A549 (cell line): ENCODE results near the gene GNB5. TPM values are rescaled to one million over a fixed set of nuclear protein-coding genes. Genes with fewer than 3 reads are reported as not detected.

Experiments used
- ATAC-seq, 2 experiments: fragments of 200-7000 bp in 1 of 2; fragments of >200 bp in 1 of 2; cut with Nextera tagmentation in 1 of 2; cut with Tn5 transposase in 1 of 2; 3 replicates each; pipeline versions ENCODE4 v1.8.0 to v1.9.1; 2018 to 2020; ENCODE audit warnings: mild to moderate bottlenecking in 1 of 2, moderate library complexity in 1 of 2
- CTCF ChIA-PET: fragments of 300-600 bp; sonication (Branson Sonifier 250); formaldehyde crosslinking; extraction: SDS; loops from one replicate; lab custom pipeline; 2021; ENCODE audit warnings: antibody characterized with exemption, inconsistent platforms; lab: Yijun Ruan, JAX
- POLR2A ChIA-PET: fragments of 350-600 bp; formaldehyde crosslinking; extraction: SDS; loops from one replicate; lab custom pipeline; 2021; ENCODE audit warnings: antibody characterized with exemption, inconsistent platforms; lab: Yijun Ruan, JAX
- DNase-seq, 2 experiments: peaks; one replicate each; pipeline versions ENCODE4 v3.0.0 to v3.0.0-alpha.2; 2011 to 2016; ENCODE audit warnings: low read depth in 1 of 2, low spot score in 1 of 2
- FAIRE-seq: peaks from 2 replicates; lab custom pipeline; 2011; peaks lifted over from hg19 to GRCh38; lab: Jason Lieb, UNC
- H3K27ac ChIP-seq, 2 experiments: fragments of >200 bp; sonication (Bioruptor Twin); formaldehyde crosslinking; 3 replicates each; pipeline ENCODE4 v1.5.1; 2016 to 2017
- H3K4me1 ChIP-seq: fragments of >200 bp; sonication (Bioruptor Twin); formaldehyde crosslinking; 3 replicates; pipeline ENCODE4 v1.6.1; 2016
- H3K4me2 ChIP-seq: fragments of >200 bp; sonication (Bioruptor Twin); formaldehyde crosslinking; 3 replicates; pipeline ENCODE4 v1.6.1; 2016
- H3K4me3 ChIP-seq: fragments of >200 bp; sonication (Bioruptor Twin); formaldehyde crosslinking; 3 replicates; pipeline ENCODE4 v1.5.1; 2016
- H3K9me3 ChIP-seq: fragments of >200 bp; sonication (Bioruptor Twin); formaldehyde crosslinking; 3 replicates; pipeline ENCODE4 v1.6.1; 2016
- BCL3 ChIP-seq: fragments of >200 bp; sonication (Bioruptor Twin); formaldehyde crosslinking; IDR thresholded peaks from 3 replicates; pipeline ENCODE4 v1.6.1; 2016
- CEBPB ChIP-seq, 2 experiments: fragments of >200 bp in 1 of 2; sonication (Bioruptor Twin) in 1 of 2; formaldehyde crosslinking in 1 of 2; IDR thresholded peaks; 2 replicates each; pipeline ENCODE4 v1.6.1; 2012 to 2016
- CHD2 ChIP-seq: fragments of 150-350 bp; IDR thresholded peaks from 2 replicates; pipeline ENCODE4 v1.6.1; 2014; ENCODE audit warnings: low read length; ENCODE audit not compliant: partially characterized antibody
- CHD4 ChIP-seq: fragments of 200-600 bp; sonication (generic); IDR thresholded peaks from 2 replicates; pipeline ENCODE4 v1.6.1; 2016; ENCODE audit warnings: antibody characterized with exemption, mild to moderate bottlenecking, borderline replicate concordance
- EHMT2 ChIP-seq: fragments of 200-600 bp; sonication (generic); IDR thresholded peaks from 2 replicates; pipeline ENCODE4 v1.6.1; 2016; ENCODE audit warnings: antibody characterized with exemption, low read depth, mild to moderate bottlenecking, moderate library complexity
- EP300 ChIP-seq, 2 experiments: fragments of >200 bp; sonication (Bioruptor Twin); formaldehyde crosslinking; IDR thresholded peaks; 2 replicates in 1 of 2; 3 replicates in 1 of 2; pipeline ENCODE4 v1.6.1; 2016 to 2017
- ESRRA ChIP-seq: fragments of 150-350 bp; IDR thresholded peaks from 2 replicates; pipeline ENCODE4 v1.6.1; 2014; ENCODE audit warnings: mild to moderate bottlenecking, low read length, borderline replicate concordance
- GATA3 ChIP-seq: IDR thresholded peaks from 2 replicates; pipeline ENCODE4 v1.6.1; 2012; ENCODE audit warnings: borderline replicate concordance
- HES2 ChIP-seq: fragments of >200 bp; sonication (Bioruptor Twin); formaldehyde crosslinking; IDR thresholded peaks from 2 replicates; pipeline ENCODE4 v1.6.1; 2016
- HEYL ChIP-seq: fragments of 250-450 bp; sonication (Bioruptor Pico); IDR thresholded peaks from 2 replicates; pipeline ENCODE4 v1.8.0; 2021; ENCODE audit warnings: mild to moderate bottlenecking, moderate library complexity
- HOXB13 ChIP-seq: fragments of 250-450 bp; sonication (Bioruptor Pico); IDR thresholded peaks from 2 replicates; pipeline ENCODE4 v1.5.0; 2020; ENCODE audit warnings: low read depth, mild to moderate bottlenecking, moderate library complexity
- HOXB5 ChIP-seq: fragments of 250-450 bp; sonication (Bioruptor Pico); IDR thresholded peaks from 2 replicates; pipeline ENCODE4 v1.5.0; 2020; ENCODE audit warnings: mild to moderate bottlenecking, moderate library complexity
- KDM5A ChIP-seq: fragments of 200-600 bp; sonication (generic); IDR thresholded peaks from 2 replicates; pipeline ENCODE4 v1.6.1; 2016; ENCODE audit warnings: antibody characterized with exemption, mild to moderate bottlenecking
- MAX ChIP-seq: IDR thresholded peaks from 2 replicates; pipeline ENCODE4 v1.6.1; 2012
- MYC ChIP-seq: IDR thresholded peaks from 2 replicates; pipeline ENCODE4 v1.6.1; 2012; ENCODE audit warnings: mild to moderate bottlenecking, inconsistent platforms, low read length, improper control_type of control experiment, borderline replicate concordance
- PHF8 ChIP-seq: fragments of 200-600 bp; sonication (generic); IDR thresholded peaks from 2 replicates; pipeline ENCODE4 v1.6.1; 2016; ENCODE audit warnings: low read depth, mild to moderate bottlenecking, antibody characterized with exemption, moderate library complexity, borderline replicate concordance
- POLR2A ChIP-seq: IDR thresholded peaks from 2 replicates; pipeline ENCODE4 v1.6.1; 2012; ENCODE audit warnings: mild to moderate bottlenecking, low read length
- RAD21 ChIP-seq, 2 experiments: fragments of >200 bp in 1 of 2; sonication (Bioruptor Twin) in 1 of 2; formaldehyde crosslinking in 1 of 2; IDR thresholded peaks in 1 of 2; conservative IDR thresholded peaks in 1 of 2; 2 replicates in 1 of 2; 3 replicates in 1 of 2; pipeline ENCODE4 v1.6.1; 2012 to 2018; ENCODE audit warnings: inconsistent platforms in 1 of 2
- RARB ChIP-seq: fragments of 250-450 bp; sonication (Bioruptor Pico); IDR thresholded peaks from 2 replicates; pipeline ENCODE4 v1.8.0; 2021; ENCODE audit warnings: mild to moderate bottlenecking, moderate library complexity
- RNF2 ChIP-seq: fragments of 200-600 bp; sonication (generic); IDR thresholded peaks from 2 replicates; pipeline ENCODE4 v1.6.1; 2016; ENCODE audit warnings: low read depth, mild to moderate bottlenecking, antibody characterized with exemption, moderate library complexity, borderline replicate concordance
- TP53 ChIP-seq: fragments of 250-450 bp; sonication (Bioruptor Pico); IDR thresholded peaks from 2 replicates; pipeline ENCODE4 v1.5.0; 2021; ENCODE audit warnings: mild to moderate bottlenecking, moderate library complexity
- USF2 ChIP-seq: fragments of 450-650 bp; IDR thresholded peaks from 2 replicates; pipeline ENCODE4 v1.6.1; 2014; ENCODE audit warnings: antibody characterized with exemption
- ZC3H11A ChIP-seq: fragments of 450-650 bp; IDR thresholded peaks from 2 replicates; pipeline ENCODE4 v1.6.1; 2014; ENCODE audit warnings: antibody characterized with exemption, mild to moderate bottlenecking
- WGBS: methylation state at CpG from one replicate; pipeline ENCODE4 v1.1.6; 2017; ENCODE audit errors: missing lambda C conversion rate; 5-methylcytosine and 5-hydroxymethylcytosine counted together
- polyA plus RNA-seq, 4 experiments: library from polyadenylated mRNA; depleted of rRNA in 3 of 4; stranded (reverse); fragments of >200 nt; fragmentation: RNase III in 1 of 4; extraction: RNeasy Plus Mini Kit Qiagen cat#74134 plus additional on column Dnase treatment in 1 of 4; gene quantifications; 2 replicates in 3 of 4; 3 replicates in 1 of 4; pipeline ENCODE4 v1.2.3, GENCODE V29; 2011 to 2017

Gene GNB5
- polyA plus RNA-seq, 2 of the 4 experiments (the other 2 are of a cell fraction), result 57.2 to 67.5 TPM

- Histone ChIP-seq H3K9me3 (no peaks in the 10 kb centered on the region), H3K27ac (no peak overlapping the region), H3K4me3 (no peak overlapping the region), H3K4me2 (no peak overlapping the region), H3K4me1 (0 out of 3 replicates have a peak, but pooled peaks cover 4% of the 10 kb centered on the region)
- DNase-seq (no peak), FAIRE-seq (no peak), ATAC-seq (no peak)
- WGBS, result 90% methylated on average over 4 of the region's 4 CpGs
- ChIA-PET CTCF (interaction anchor here (0.9 to 3.6 kb wide), 4 partner anchors 10 to 346 kb away, joined by 3 to 15 read pairs (median 4); no protein-coding TSS in a partner anchor), POLR2A (no interaction called here)
- TF ChIP-seq KDM5A (no peak), BCL3 (no peak), RARB (CRISPR knock-in tag) (no peak), HOXB13 (CRISPR knock-in tag) (no peak), HEYL (CRISPR knock-in tag) (no peak), ESRRA (no peak), TP53 (CRISPR knock-in tag) (no peak), ZC3H11A (no peak), EP300 (IDR thresholded peaks at IDR 0.05) (no peak)
Observed at GRCh38 chr15:52233405-52233804, 42.2 kb upstream of the GNB5 start.

- ChIA-PET CTCF (interaction anchor here (1.5 to 3.6 kb wide), 2 partner anchors 49 to 345 kb away, joined by 4 to 15 read pairs; no protein-coding TSS in a partner anchor), POLR2A (no interaction called here)
- Histone ChIP-seq H3K4me2 (no peak overlapping the region), H3K9me3 (no peaks in the 10 kb centered on the region), H3K4me3 (no peak overlapping the region), H3K27ac (no peak overlapping the region)
- WGBS, result 63% methylated on average over 1 of the region's 1 CpG
- FAIRE-seq, result no peak
- no peak for TF ChIP-seq GATA3
- TF ChIP-seq MAX, result no peak
- TF ChIP-seq POLR2A, result no peak
- TF ChIP-seq PHF8, result no peak
- no peak for TF ChIP-seq KDM5A
- TF ChIP-seq MYC, result no peak
- TF ChIP-seq ESRRA, result no peak
- TF ChIP-seq HES2, result no peak
- no peak for TF ChIP-seq HOXB5
- no peak for TF ChIP-seq EHMT2
- TF ChIP-seq CHD4, result no peak
- TF ChIP-seq, all 56 proteins: peak for 0
- DNase-seq, result no peak
- no peak for ATAC-seq
- H3K4me1 ChIP-seq, result 0 out of 3 replicates have a peak, but pooled peaks cover 4% of the 10 kb centered on the region
Observed at GRCh38 chr15:52232327-52232726, 41.1 kb upstream of the GNB5 start.

- no peak overlapping the region for H3K27ac ChIP-seq
- H3K9me3 ChIP-seq, result no peaks in the 10 kb centered on the region
- H3K4me3 ChIP-seq, result no peak overlapping the region
- TF ChIP-seq CHD4 (no peak), CHD2 (no peak), TP53 (CRISPR knock-in tag) (no peak)
- CTCF ChIA-PET, result interaction anchor here (1.2 to 7.3 kb wide), 3 partner anchors 9 to 77 kb away, joined by 3 to 90 read pairs (median 15); no protein-coding TSS in a partner anchor
- no peak overlapping the region for H3K4me2 ChIP-seq
- H3K4me1 ChIP-seq, result 0 out of 3 replicates have a peak, but pooled peaks cover 4% of the 10 kb centered on the region
- ATAC-seq (no peak), DNase-seq (no peak), FAIRE-seq (no peak)
- POLR2A ChIA-PET, result interaction anchor here (1.0 kb wide), 1 partner anchor 51 kb away, joined by 4 read pairs; no protein-coding TSS in a partner anchor
- WGBS, result 84% methylated on average over 1 of the region's 1 CpG
Observed at GRCh38 chr15:52230073-52230472, 38.9 kb upstream of the GNB5 start.

- 72% methylated on average over 8 of the region's 8 CpGs for WGBS
- 0 out of 3 replicates have a peak, but pooled peaks cover 4% of the 10 kb centered on the region for H3K4me1 ChIP-seq
- no peaks in the 10 kb centered on the region for H3K9me3 ChIP-seq
- POLR2A ChIA-PET, result interaction anchor here (0.7 kb wide), 1 partner anchor 132 kb away, joined by 3 read pairs; no protein-coding TSS in a partner anchor
- H3K27ac ChIP-seq, result no peak overlapping the region
- no peak for TF ChIP-seq RNF2
- peak in 1 of 2 experiments; percentile 42; a peak in 1 of 4 replicates for TF ChIP-seq CEBPB (IDR thresholded peaks at IDR 0.05)
- no peak for TF ChIP-seq HOXB13 (CRISPR knock-in tag)
- TF ChIP-seq USF2, result no peak
- TF ChIP-seq RAD21 (conservative IDR thresholded peaks at IDR 0.05 in 1 of 2, IDR thresholded peaks at IDR 0.05 in 1 of 2), result no peak
- FAIRE-seq (no peak), DNase-seq (peak in 1 of 2 experiments; percentile 39), ATAC-seq (no peak; a peak in 1 of 6 replicates)
- no peak overlapping the region for H3K4me3 ChIP-seq
- CTCF ChIA-PET, result interaction anchor here (0.6 to 7.3 kb wide), 17 partner anchors 10 to 506 kb away, joined by 3 to 90 read pairs (median 15); partner anchors contain the start of gene LEO1
- H3K4me2 ChIP-seq, result no peak overlapping the region
Observed at GRCh38 chr15:52228921-52229320, 37.7 kb upstream of the GNB5 start.
